ENCODE results near the gene ILF2. TPM values are rescaled to one million over a fixed set of nuclear protein-coding genes. Genes with fewer than 3 reads are reported as not detected.

The ILF2 gene
- total and polyA plus RNA-seq, 2 of the 13 experiments (the other 11 are each of a cell fraction or from before 2014, with no cell fraction given), result 292 to 366 TPM

- TF ChIP-seq MTF1 (CRISPR knock-in tag; IDR thresholded peaks at IDR 0.05) (no peak), HOXD1 (CRISPR knock-in tag; IDR thresholded peaks at IDR 0.05) (0 out of 2 replicates have a peak, but pooled peaks have one; percentile 17), ZNF781 (CRISPR knock-in tag; IDR thresholded peaks at IDR 0.05; ENCODE audit: borderline replicate concordance, not compliant biosample characterization) (peak; percentile 75), PHF5A (CRISPR knock-in tag; IDR thresholded peaks at IDR 0.05; ENCODE audit: low read depth, unreplicated experiment) (peak; percentile 34), ZSCAN12 (CRISPR knock-in tag; IDR thresholded peaks at IDR 0.05) (no peak), ZNF816 (CRISPR knock-in tag; IDR thresholded peaks at IDR 0.05; ENCODE audit: borderline replicate concordance) (peak; percentile 66; the same call in 1 of the 2 replicates), ASH2L (IDR thresholded peaks at IDR 0.05; ENCODE audit: insufficient read length, low read depth, low read length) (peak; percentile 96), TERF1 (CRISPR knock-in tag; IDR thresholded peaks at IDR 0.05) (no peak), POLR2G (IDR thresholded peaks at IDR 0.05; ENCODE audit: low read depth, low read length) (peak; percentile 93), KIAA2018 (CRISPR knock-in tag; IDR thresholded peaks at IDR 0.05; ENCODE audit: borderline replicate concordance) (0 out of 2 replicates have a peak, but pooled peaks have one; percentile 82), ZNF552 (CRISPR knock-in tag; IDR thresholded peaks at IDR 0.05; ENCODE audit: borderline replicate concordance) (peak; percentile 84), JUND (CRISPR knock-in tag; IDR thresholded peaks at IDR 0.05) (no peak), FOXO4 (CRISPR knock-in tag; conservative IDR thresholded peaks at IDR 0.05) (no peak), ZNF430 (CRISPR knock-in tag; IDR thresholded peaks at IDR 0.05) (peak; percentile 63; the same call in 1 of the 2 replicates), ZBTB2 (CRISPR knock-in tag; IDR thresholded peaks at IDR 0.05; ENCODE audit: low read depth) (peak; percentile 35; the same call in 1 of the 2 replicates)
Observed at GRCh38 chr1:153633754-153634665, 36.8 kb downstream of the ILF2 start, which contains the start of gene CHTOP (continued).
